Breast epithelium (tissue), 4 donors: ENCODE measurements around the gene OR7G1. TPM values are rescaled to one million over a fixed set of nuclear protein-coding genes. Genes with fewer than 3 reads are reported as not detected.

Source experiments
- DNase-seq, 2 donors: peaks; one replicate each; pipeline ENCODE4 v3.0.0-alpha.2; 2019; ENCODE audit warnings: low spot score in 2 of 2
- H3K27ac ChIP-seq, 2 donors: fragments of 200-600 bp; sonication (generic) in 1 of 2; one replicate each; pipeline ENCODE4 v1.5.1; 2016 to 2019; ENCODE audit warnings: mild to moderate bottlenecking in 1 of 2
- H3K27me3 ChIP-seq, 2 donors: fragments of 200-600 bp; sonication (generic) in 1 of 2; one replicate each; pipeline versions ENCODE4 v1.5.1 to v1.6.0; 2017 to 2019; ENCODE audit warnings: control low read depth in 1 of 2, mild to moderate bottlenecking in 1 of 2
- H3K36me3 ChIP-seq: fragments of 200-600 bp; one replicate; pipeline ENCODE4 v1.5.1; 2019
- H3K4me1 ChIP-seq, 2 donors: fragments of 200-600 bp; sonication (generic); one replicate each; pipeline ENCODE4 v1.5.1; 2016 to 2019; ENCODE audit warnings: control low read depth in 1 of 2
- H3K4me3 ChIP-seq, 3 donors: fragments of 200-600 bp; sonication (generic); 1 replicate in 2 of 3; 2 replicates in 1 of 3; pipeline ENCODE4 v1.5.1; 2016 to 2019; ENCODE audit warnings: mild to moderate bottlenecking in 3 of 3, moderate library complexity in 2 of 3
- H3K9me3 ChIP-seq, 2 donors: fragments of 200-600 bp; sonication (generic) in 1 of 2; one replicate each; pipeline ENCODE4 v1.5.1; 2016 to 2019; ENCODE audit warnings: control low read depth in 1 of 2
- POLR2A ChIP-seq: fragments of 450-650 bp; IDR thresholded peaks from one replicate; pipeline ENCODE4 v1.6.1; 2016; ENCODE audit warnings: antibody characterized with exemption, mild to moderate bottlenecking, moderate library complexity
- POLR2AphosphoS5 ChIP-seq, 3 donors: sonication (generic); formaldehyde crosslinking; IDR thresholded peaks; one replicate each; pipeline ENCODE4 v1.6.1; 2017; ENCODE audit warnings: antibody characterized with exemption in 3 of 3
- intact Hi-C: fragments of 100-400 bp; cut with DNase I; formaldehyde crosslinking; loops from one replicate; pipeline ENCODE4 v1.15.1; 2023; ENCODE audit warnings: low total_unique reads
- total RNA-seq, 3 donors: library from RNA; depleted of rRNA; stranded (reverse); fragments of >200 nt; gene quantifications; one replicate each; pipeline ENCODE4 v1.1.0, GENCODE V29; 2016
- TF ChIP-seq, protein P1 (sequence below), 3 donors: fragments of 450-650 bp; IDR thresholded peaks; one replicate each; pipeline ENCODE4 v1.5.1; 2016 to 2017; ENCODE audit warnings: antibody characterized with exemption in 3 of 3, mild to moderate bottlenecking in 3 of 3, moderate library complexity in 3 of 3

The OR7G1 gene
- total RNA-seq, 3 donors from 2014 or later = not detected

DNA sequence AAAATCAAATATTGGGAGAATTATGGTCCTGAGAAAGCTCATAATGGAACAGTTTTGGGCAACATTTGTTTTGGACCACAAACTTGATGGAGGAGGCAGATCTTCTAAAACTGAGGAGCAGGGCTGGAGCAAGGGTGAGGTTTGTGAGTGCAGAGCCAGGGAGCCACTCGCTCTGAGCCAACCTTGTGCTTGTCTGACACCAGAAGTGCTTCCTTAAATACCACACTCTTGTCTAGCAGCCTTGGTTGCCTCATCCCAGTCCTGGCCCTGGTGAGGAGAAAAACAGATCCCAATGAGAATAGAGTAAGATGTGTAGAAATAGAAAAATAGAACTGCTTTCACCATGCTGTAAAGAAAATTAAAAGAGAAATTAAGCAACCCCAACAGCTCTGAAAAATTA, 31.3 kb upstream of the OR7G1 start:
- Histone ChIP-seq H3K27ac (no peak overlapping the region), H3K4me3 (no peak overlapping the region), H3K36me3 (no peaks in the 10 kb centered on the region), H3K9me3 (peaks cover 41 to 47% of the 10 kb centered on the region in 2 donors), H3K27me3 (no peaks in the 10 kb centered on the region), H3K4me1 (no peaks in the 10 kb centered on the region)
- TF ChIP-seq, protein P1, sequence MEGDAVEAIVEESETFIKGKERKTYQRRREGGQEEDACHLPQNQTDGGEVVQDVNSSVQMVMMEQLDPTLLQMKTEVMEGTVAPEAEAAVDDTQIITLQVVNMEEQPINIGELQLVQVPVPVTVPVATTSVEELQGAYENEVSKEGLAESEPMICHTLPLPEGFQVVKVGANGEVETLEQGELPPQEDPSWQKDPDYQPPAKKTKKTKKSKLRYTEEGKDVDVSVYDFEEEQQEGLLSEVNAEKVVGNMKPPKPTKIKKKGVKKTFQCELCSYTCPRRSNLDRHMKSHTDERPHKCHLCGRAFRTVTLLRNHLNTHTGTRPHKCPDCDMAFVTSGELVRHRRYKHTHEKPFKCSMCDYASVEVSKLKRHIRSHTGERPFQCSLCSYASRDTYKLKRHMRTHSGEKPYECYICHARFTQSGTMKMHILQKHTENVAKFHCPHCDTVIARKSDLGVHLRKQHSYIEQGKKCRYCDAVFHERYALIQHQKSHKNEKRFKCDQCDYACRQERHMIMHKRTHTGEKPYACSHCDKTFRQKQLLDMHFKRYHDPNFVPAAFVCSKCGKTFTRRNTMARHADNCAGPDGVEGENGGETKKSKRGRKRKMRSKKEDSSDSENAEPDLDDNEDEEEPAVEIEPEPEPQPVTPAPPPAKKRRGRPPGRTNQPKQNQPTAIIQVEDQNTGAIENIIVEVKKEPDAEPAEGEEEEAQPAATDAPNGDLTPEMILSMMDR (IDR thresholded peaks at IDR 0.05) = no peak
- TF ChIP-seq POLR2A (no peak), POLR2AphosphoS5 (IDR thresholded peaks at IDR 0.05) (no peak)
- DNase-seq = no peak
- intact Hi-C loops = no loop called here

DNA sequence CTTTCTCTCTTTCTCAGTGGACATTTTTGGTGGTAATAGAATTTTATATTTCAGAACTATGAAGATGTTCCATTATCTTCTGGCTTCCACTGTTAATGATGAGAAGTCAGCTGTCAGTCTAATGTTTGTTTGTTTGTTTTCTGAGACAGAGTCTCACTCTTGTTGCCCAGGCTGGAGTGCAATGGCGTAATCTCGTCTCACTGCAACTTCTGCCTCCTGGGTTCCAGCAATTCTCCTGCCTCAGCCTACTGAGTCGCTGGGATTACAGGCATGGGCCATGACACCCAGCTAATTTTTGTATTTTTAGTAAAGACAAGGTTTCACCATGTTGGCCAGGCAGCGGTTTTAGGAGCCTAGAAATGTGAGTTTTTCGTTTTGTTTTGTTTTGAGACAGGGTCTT, 29.4 kb upstream of the OR7G1 start:
- Histone ChIP-seq H3K9me3 (peaks cover 30 to 35% of the 10 kb centered on the region in 2 donors), H3K27ac (no peak overlapping the region), H3K4me3 (no peak overlapping the region), H3K36me3 (no peaks in the 10 kb centered on the region), H3K27me3 (no peaks in the 10 kb centered on the region), H3K4me1 (peaks cover 0 to 8% of the 10 kb centered on the region in 2 donors)
- no peak for DNase-seq
- intact Hi-C loops = no loop called here
- TF ChIP-seq, protein P1 (IDR thresholded peaks at IDR 0.05) = no peak
- TF ChIP-seq POLR2AphosphoS5 (IDR thresholded peaks at IDR 0.05) (no peak), POLR2A (no peak)

DNA sequence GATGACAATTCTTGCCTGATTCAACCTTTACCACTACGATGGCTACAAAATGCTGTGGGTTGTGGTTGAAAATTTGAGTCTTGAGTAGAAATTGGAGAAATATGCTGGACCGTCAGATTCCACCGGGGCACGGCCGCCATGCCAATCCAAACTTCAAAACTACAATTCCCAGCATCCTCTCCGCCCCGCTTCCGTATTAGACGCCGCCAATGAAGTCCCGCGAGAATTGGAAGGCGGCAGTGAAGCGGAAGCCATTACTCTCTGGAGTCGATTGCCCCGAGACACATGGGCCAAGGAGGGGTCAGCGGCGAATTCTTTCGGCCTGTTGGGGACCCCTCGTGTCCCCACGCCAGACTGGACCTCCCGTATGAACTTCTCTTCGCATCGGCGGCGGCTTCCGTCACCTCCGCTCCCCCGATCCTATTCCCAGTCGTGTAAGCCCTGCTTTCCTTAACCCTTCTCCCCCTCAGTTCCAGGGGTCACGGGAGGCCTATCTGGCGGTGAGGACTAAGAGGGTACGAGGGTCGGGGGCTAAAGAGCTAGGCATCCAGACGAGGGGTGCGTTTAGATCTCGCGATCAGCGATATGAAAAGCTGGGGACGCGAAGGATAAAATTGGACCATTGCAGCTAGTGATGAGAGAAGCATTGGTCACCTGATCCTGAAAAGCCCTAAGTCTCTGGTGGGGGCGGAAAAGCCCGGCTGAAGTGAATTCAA, 24.8 kb upstream of the OR7G1 start, which contains the start of gene ZNF317:
Gene ZNF317 (plus strand): TSS at position 239 of the 716 bp plus-strand sequence. CDS start 15,620 bp downstream, outside the sequence.
- peaks cover 0 to 8% of the 10 kb centered on the region in 2 donors for H3K4me1 ChIP-seq
- intact Hi-C loops = no loop called here
- peak; percentile 87 to 91 for DNase-seq
- H3K36me3 ChIP-seq = no peaks in the 10 kb centered on the region
- TF ChIP-seq POLR2A = peak; percentile 35
- TF ChIP-seq POLR2AphosphoS5 (IDR thresholded peaks at IDR 0.05) = peak; percentile 72 to 92 (median 78)
- TF ChIP-seq, protein P1 (IDR thresholded peaks at IDR 0.05) = no peak
- H3K27ac ChIP-seq = peak within 1 kb of the TSS; percentile 92 to 93
- peak within 1 kb of the TSS; percentile 76 to 93 (median 79) for H3K4me3 ChIP-seq
- H3K27me3 ChIP-seq = no peaks in the 10 kb centered on the region
- peaks cover 13 to 14% of the 10 kb centered on the region in 2 donors for H3K9me3 ChIP-seq

DNA sequence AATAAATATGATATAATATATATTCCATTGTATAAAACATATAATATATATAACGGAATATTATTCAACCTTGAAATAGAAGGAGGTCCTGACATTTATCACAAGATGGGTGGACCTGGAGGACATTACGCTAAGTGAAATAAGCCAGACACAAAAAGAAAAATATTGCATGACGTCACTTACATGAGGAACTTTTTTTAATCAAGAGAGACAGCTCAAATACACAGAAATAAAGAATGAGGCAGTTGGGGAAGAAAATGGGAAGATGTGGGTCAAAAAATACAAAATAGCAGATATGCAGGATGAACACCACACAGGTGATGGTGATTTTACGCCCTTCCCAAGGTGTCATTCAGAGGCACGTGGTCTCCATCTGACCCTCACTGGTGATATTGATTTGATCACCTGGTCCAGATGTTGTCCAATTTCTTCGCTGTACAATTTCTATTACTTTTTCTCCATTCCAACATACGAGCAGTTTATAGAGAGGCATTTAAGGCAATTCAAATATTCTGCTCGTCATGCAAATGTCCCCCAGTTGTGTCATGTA, 24.1 kb upstream of the OR7G1 start:
- intact Hi-C loops = no loop called here
- Histone ChIP-seq H3K27ac (peak overlapping the region; percentile 92 to 93), H3K9me3 (peaks cover 7% of the 10 kb centered on the region in 2 donors), H3K4me1 (peaks cover 0 to 8% of the 10 kb centered on the region in 2 donors), H3K36me3 (no peaks in the 10 kb centered on the region), H3K4me3 (peak overlapping the region; percentile 76 to 93 (median 79)), H3K27me3 (no peaks in the 10 kb centered on the region)
- TF ChIP-seq POLR2A (no peak), POLR2AphosphoS5 (IDR thresholded peaks at IDR 0.05) (no peak)
- TF ChIP-seq, protein P1 (IDR thresholded peaks at IDR 0.05) = no peak
- DNase-seq = no peak

DNA sequence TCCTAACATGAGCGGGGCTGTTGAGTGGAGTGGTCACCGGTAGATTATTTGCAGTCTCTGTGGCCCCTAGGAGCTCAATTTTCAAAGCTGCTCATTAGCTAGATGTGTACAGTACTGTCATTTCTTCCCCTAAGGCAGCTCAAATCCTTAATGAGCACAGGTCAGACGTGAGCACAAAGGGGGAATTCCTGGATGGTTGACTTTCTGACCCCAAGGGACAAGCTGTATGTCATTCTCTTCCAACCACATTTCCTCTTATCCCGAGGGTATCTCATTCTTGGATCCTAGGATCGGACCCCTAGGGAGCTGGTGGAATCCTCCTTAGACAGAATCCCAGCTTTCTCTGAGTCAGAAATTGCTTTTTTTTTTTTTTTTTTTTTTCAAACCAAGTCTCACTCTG, 16.9 kb upstream of the OR7G1 start:
- TF ChIP-seq, protein P1 (IDR thresholded peaks at IDR 0.05) = no peak
- TF ChIP-seq POLR2AphosphoS5 (IDR thresholded peaks at IDR 0.05) = no peak
- TF ChIP-seq POLR2A = no peak
- DNase-seq = no peak
- intact Hi-C loops = no loop called here
- Histone ChIP-seq H3K27me3 (peaks cover 0 to 4% of the 10 kb centered on the region in 2 donors), H3K27ac (no peak overlapping the region), H3K4me3 (no peak overlapping the region), H3K36me3 (no peaks in the 10 kb centered on the region), H3K4me1 (no peaks in the 10 kb centered on the region), H3K9me3 (no peaks in the 10 kb centered on the region)
